GM10847 (cell line): ENCODE measurements around the gene CCDC154.

Experiments used
- POLR2A ChIP-seq: IDR thresholded peaks from 2 replicates; pipeline ENCODE4 v1.6.1; 2011; ENCODE audit not compliant: insufficient read length; ENCODE audit errors: extremely low read depth

The CCDC154 gene

GRCh38 chr16:1481906-1482835, 37.8 kb upstream of the CCDC154 start:
- TF ChIP-seq POLR2A = no peak

DNA sequence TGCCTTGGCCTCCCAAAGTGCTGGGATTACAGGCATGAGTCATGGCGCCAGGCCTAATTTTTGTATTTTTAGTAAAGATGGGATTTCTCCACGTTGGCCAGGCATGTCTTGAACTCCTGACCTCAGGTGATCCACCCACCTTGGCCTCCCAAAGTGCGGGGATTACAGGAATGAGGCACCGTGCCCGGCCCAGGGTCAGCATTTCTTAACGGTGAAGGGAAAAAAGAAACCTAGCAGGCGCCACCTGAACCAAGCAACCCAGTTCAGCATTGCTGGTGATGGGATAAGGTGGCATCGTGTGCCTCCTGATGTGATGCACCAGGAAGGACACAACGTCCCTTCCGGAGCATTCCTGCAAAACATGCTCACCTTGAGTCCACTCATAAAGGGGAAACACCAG, 32.7 kb upstream of the CCDC154 start:
- no peak for TF ChIP-seq POLR2A

DNA sequence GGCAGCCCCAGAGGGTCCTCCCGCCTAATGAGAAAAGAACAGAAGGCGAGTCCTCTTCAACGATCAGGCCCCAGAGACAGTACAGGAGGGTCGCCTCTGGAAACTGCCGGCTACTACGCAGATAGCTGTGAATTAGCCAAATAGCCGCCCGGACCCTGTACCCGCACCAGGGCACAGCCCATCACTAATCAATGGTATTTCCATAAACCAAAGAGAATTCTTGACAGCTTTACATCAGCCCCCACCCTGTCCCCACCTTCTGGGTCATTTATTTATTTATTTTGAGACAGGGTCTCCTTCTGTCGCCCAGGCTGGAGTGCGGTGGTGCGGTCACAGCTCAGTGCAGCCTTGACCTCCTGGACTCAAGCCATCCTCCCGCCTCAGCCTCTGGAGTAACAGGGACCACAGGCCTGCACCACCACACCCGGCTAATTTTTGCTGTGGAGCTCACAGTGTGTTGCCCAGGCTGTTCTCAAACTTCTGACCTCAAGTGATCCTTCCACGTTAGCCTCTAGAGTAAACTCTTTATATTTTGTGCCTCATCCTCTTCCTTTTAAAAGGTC, 31.3 kb upstream of the CCDC154 start:
- TF ChIP-seq POLR2A = no peak

DNA sequence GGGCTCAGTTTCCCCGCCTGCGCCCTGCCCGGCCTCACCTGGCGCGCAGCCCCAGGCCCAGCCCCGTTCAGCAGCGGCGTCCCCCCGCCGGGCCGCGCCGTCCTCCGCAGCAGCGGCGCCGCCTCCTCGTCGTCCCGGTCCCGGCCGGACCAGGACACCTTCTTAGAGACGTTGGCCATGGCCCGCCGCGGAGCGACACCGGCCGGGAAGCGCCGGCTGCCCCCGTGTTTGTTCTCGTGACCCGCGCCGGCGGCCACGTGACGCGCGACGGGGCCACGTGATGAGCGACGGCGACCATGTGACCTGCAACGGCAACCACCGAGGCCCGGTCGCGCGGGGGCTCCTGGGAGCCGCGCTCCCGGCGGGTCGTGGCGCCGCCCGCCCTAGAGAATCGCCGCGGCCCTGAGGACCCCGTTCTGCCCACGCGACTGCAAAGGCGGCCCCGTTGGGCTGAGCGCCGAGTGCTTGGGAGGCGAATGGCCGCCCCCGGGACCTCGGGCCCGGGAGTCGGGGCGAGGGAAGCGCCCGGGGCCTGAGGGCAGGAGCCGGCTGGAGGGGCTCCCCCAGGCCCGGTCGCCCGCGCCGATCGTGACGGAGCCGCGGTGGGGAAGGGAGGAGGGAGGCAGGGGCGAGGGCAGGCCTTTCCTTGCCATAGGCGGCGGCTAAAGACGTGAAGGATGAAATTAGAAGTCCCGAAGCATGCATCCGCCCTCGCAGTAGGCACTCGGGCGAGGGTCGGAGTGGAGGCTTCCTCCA, 30.6 kb upstream of the CCDC154 start, which contains the start of gene CLCN7:
CLCN7 (minus strand) TSS at position 233 of the 756 bp plus-strand sequence; CDS start at position 179, 54 bp downstream.
- TF ChIP-seq POLR2A = peak; percentile 95

- TF ChIP-seq POLR2A = no peak
Measured at GRCh38 chr16:1474082-1474795, 29.9 kb upstream of the CCDC154 start.

DNA sequence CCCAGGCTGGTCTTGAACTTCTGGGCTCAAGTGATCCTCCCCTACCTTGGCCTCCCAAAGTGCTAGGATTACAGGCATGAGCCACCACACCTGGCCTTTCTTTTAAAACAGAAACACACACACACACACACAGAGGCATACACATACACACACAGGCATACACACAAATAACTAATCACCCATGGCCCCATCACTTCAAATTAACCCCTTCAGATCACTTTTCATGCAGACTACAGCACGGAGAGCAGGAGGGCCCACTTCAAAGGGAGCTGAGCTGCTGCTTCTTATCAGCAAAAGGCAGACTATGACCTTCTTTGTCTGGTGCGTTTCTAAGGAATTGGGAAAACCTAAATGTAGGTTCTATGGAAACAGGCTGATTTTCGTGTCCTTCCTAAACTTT, 28.6 kb upstream of the CCDC154 start:
- no peak for TF ChIP-seq POLR2A

DNA sequence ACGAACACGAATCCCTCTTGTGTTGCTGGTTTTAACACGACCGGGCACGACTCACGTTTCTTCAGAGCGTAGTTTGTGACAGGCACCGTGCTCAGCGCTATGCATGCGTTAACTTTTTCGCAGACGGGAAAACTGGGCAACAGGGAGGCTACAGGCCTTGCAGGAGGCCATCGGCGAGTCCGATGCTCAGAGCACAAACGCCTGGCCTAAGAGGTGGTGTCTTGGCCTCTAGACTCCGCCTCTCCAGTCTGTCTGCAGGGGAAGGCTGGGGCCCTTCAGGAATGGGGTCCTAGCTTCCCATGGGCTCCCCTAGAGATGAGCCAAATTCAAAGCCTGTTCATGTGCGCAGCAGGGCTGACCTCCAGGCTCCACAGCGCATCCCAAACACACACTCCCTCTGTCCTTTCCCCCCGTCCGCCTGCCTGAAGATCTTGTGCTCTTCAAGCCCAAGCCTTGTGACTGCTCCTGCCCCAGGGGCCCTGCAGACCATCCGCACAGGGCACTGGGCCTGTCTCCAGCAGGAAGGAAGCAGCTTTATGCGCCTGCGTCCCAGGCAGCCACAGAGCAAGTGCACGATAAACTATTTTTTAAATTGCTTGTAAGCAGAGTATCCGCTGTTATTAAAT, 27.3 kb upstream of the CCDC154 start:
- TF ChIP-seq POLR2A = no peak

GRCh38 chr16:1470481-1471251, 26.3 kb upstream of the CCDC154 start:
- no peak for TF ChIP-seq POLR2A

GRCh38 chr16:1469693-1470201, 25.4 kb upstream of the CCDC154 start:
- TF ChIP-seq POLR2A = no peak

DNA sequence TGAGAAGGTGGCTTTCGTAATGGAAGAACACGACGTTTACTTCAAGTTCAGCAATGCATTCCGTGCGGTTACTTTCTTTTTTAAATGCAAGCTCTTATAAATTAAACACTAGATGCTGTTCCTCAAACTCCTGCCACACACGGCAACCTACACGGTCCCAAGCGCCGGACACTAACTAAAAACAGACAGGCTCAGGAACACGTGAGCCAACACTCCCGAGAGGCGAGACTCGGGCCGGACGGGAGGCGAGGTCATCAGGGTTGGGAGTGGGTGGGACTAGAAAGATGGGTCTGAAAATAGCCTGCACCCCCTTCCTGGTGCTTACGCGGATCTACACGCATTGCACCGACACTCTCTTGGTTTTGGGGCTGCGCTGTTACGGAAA, 24.1 kb upstream of the CCDC154 start:
- no peak for TF ChIP-seq POLR2A

- TF ChIP-seq POLR2A = no peak
Measured at GRCh38 chr16:1466968-1467521, 22.7 kb upstream of the CCDC154 start.

DNA sequence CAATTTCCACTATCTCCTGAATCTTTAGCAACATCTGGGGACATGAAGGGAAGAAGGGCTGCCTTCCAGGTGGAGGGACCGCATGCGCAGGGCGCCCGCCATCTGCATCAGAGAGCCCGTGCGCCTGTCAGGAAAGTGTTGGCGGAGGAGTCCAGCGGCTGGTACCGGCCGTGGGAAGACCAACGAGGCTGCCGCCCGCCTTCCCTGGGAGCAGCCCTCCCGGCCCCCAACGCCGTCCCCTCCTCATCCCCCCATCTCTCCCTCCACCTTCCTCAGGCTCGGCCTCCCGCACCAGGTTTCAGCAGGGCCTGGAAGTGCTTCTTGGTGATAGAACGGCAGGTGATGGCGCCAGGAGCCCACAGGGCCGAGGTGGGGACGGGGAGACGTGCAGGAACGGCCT, 21.7 kb upstream of the CCDC154 start:
- TF ChIP-seq POLR2A = no peak

- TF ChIP-seq POLR2A = no peak
Measured at GRCh38 chr16:1465567-1465915, 21.2 kb upstream of the CCDC154 start.
